GM12892 (cell line): Measurements from ENCODE around the gene BRINP2.

Experiments used
- POLR2A ChIP-seq: IDR thresholded peaks from 2 replicates; pipeline ENCODE4 v1.6.1; 2011; ENCODE audit warnings: low read depth, low read length, control low read depth
- POLR2AphosphoS5 ChIP-seq: IDR thresholded peaks from 2 replicates; pipeline ENCODE4 v1.6.1; 2011; ENCODE audit warnings: low read depth, low read length, control low read depth

GRCh38 chr1:177274687-177275211 is 104.0 kb downstream of the BRINP2 start:
- TF ChIP-seq POLR2A: no peak
- TF ChIP-seq POLR2AphosphoS5: no peak
